ENCODE data around the gene CISD3. TPM values are rescaled to one million over a fixed set of nuclear protein-coding genes. Genes with fewer than 3 reads are reported as not detected.
A peak's percentile ranks its signal among the peaks of the same experiment; 100 is the strongest.

The CISD3 gene
- total RNA-seq, 1 donor from 2014 or later: 18.4 TPM

DNA sequence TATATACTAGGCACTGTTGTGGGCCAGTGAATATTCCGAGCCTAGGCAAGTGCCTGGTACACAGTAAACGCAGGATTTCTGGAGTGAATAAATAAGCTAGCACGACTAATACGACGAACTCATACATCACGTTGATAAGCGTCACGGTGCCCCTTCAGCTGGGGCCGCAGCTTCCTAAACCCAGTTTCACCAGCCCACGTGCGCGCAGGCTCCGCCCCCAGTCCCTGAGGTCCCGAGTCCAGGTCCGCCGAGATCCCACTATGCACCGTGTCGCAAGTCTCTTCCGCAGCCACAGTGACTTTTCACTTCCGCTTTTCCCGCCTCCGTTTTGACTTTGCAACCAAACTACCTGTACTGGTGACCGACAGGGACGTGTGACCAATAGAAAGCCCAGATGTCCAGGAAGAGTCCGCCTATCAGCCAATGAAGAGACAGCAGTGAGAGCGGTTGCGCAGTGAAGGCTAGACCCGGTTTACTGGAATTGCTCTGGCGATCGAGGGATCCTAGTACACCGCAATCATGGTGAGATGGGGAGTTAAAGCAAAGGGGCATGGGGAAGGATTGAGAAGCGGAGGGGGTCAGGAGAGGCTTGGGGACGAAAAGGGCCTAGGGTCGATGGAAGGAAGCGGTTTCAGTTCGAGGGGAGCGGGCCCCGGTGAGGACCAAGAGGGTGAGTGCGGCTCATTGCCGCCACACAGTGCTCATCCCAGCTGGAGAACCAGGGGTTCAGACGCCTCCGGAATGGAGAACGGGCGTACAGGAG is 22.3 kb downstream of the CISD3 start, which contains the start of gene PSMB3:
TSS of gene PSMB3 (plus strand) at position 434 of the 763 bp plus-strand sequence. CDS start at position 520, 86 bp downstream.
- peak within 1 kb of the TSS; percentile 93 for H3K4me3 Mint-ChIP-seq (ENCODE audit: unreplicated experiment)
- H3K36me3 Mint-ChIP-seq (ENCODE audit: low read depth): peaks cover 3% of the 10 kb centered on the region
- peaks cover 39% of the 10 kb centered on the region for H3K4me1 Mint-ChIP-seq (ENCODE audit: low read depth)
- no peaks in the 10 kb centered on the region for H3K27me3 Mint-ChIP-seq (ENCODE audit: low read depth)
- peak within 1 kb of the TSS; percentile 95 for H3K27ac Mint-ChIP-seq (ENCODE audit: unreplicated experiment)
- H3K9me3 Mint-ChIP-seq (ENCODE audit: low read depth): no peaks in the 10 kb centered on the region
- TF ChIP-seq, protein P1, sequence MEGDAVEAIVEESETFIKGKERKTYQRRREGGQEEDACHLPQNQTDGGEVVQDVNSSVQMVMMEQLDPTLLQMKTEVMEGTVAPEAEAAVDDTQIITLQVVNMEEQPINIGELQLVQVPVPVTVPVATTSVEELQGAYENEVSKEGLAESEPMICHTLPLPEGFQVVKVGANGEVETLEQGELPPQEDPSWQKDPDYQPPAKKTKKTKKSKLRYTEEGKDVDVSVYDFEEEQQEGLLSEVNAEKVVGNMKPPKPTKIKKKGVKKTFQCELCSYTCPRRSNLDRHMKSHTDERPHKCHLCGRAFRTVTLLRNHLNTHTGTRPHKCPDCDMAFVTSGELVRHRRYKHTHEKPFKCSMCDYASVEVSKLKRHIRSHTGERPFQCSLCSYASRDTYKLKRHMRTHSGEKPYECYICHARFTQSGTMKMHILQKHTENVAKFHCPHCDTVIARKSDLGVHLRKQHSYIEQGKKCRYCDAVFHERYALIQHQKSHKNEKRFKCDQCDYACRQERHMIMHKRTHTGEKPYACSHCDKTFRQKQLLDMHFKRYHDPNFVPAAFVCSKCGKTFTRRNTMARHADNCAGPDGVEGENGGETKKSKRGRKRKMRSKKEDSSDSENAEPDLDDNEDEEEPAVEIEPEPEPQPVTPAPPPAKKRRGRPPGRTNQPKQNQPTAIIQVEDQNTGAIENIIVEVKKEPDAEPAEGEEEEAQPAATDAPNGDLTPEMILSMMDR (IDR thresholded peaks at IDR 0.05): no peak
- DNase-seq (ENCODE audit: low spot score): peak; percentile 97

GRCh38 chr17:38753071-38753506 is 22.9 kb downstream of the CISD3 start:
- peaks cover 3% of the 10 kb centered on the region for H3K36me3 Mint-ChIP-seq (ENCODE audit: low read depth)
- DNase-seq (ENCODE audit: low spot score): no peak
- no peaks in the 10 kb centered on the region for H3K27me3 Mint-ChIP-seq (ENCODE audit: low read depth)
- H3K4me1 Mint-ChIP-seq (ENCODE audit: low read depth): peaks cover 39% of the 10 kb centered on the region
- H3K9me3 Mint-ChIP-seq (ENCODE audit: low read depth): no peaks in the 10 kb centered on the region
- peak overlapping the region; percentile 93 for H3K4me3 Mint-ChIP-seq (ENCODE audit: unreplicated experiment)
- TF ChIP-seq, protein P1 (IDR thresholded peaks at IDR 0.05): no peak
- peak overlapping the region; percentile 95 for H3K27ac Mint-ChIP-seq (ENCODE audit: unreplicated experiment)

GRCh38 chr17:38761612-38762011 is 31.5 kb downstream of the CISD3 start:
- no peaks in the 10 kb centered on the region for H3K4me1 Mint-ChIP-seq (ENCODE audit: low read depth)
- peaks cover 30% of the 10 kb centered on the region for H3K36me3 Mint-ChIP-seq (ENCODE audit: low read depth)
- H3K27ac Mint-ChIP-seq (ENCODE audit: unreplicated experiment): no peak overlapping the region
- no peaks in the 10 kb centered on the region for H3K9me3 Mint-ChIP-seq (ENCODE audit: low read depth)
- H3K27me3 Mint-ChIP-seq (ENCODE audit: low read depth): no peaks in the 10 kb centered on the region
- no peak overlapping the region for H3K4me3 Mint-ChIP-seq (ENCODE audit: unreplicated experiment)
- TF ChIP-seq, protein P1 (IDR thresholded peaks at IDR 0.05): peak; percentile 70
- no peak for DNase-seq (ENCODE audit: low spot score)

DNA sequence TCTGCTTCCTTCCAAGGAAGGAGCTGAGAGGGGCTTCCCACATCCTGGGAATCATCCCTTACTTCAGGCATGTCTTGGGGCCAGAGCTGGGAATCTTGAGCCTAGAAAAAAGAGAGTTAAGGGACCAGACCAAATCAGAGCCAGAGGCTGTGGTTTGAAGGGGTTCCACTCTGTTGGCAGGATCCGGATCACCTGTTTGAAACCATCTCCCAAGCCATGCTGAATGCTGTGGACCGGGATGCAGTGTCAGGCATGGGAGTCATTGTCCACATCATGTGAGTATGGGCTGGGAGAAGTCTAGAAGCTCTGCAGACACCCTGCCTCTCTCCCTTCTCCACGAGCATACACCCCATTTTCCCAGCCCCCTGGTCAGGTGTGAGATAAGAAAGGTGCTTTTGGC is 32.1 kb downstream of the CISD3 start:
- Mint-ChIP-seq H3K9me3 (ENCODE audit: low read depth) (no peaks in the 10 kb centered on the region), H3K36me3 (ENCODE audit: low read depth) (peaks cover 31% of the 10 kb centered on the region), H3K4me1 (ENCODE audit: low read depth) (no peaks in the 10 kb centered on the region), H3K27me3 (ENCODE audit: low read depth) (no peaks in the 10 kb centered on the region), H3K27ac (ENCODE audit: unreplicated experiment) (peak overlapping the region; percentile 27), H3K4me3 (ENCODE audit: unreplicated experiment) (no peak overlapping the region)
- TF ChIP-seq, protein P1 (IDR thresholded peaks at IDR 0.05): no peak
- no peak for DNase-seq (ENCODE audit: low spot score)

DNA sequence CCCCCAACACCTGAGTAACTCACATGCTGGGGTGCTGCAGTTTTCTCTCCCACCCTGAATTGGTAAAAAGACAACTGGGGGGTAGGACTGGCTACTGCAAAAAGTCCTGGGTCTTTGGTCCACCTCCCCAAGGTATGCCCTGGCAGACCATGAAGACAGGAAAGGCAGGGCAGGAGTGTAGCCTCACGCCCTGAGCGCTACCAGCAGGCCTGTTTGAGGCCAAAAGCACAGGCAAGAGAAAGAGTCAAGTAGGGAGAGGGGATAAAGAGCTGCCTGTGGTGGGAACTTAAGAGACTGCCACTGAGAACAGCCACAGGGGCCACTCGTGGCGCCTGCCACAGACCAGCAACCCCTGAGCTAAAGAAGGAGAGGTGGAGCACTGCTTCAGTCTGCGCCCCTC is 36.2 kb downstream of the CISD3 start:
- DNase-seq (ENCODE audit: low spot score): no peak
- Mint-ChIP-seq H3K27me3 (ENCODE audit: low read depth) (no peaks in the 10 kb centered on the region), H3K4me1 (ENCODE audit: low read depth) (no peaks in the 10 kb centered on the region), H3K4me3 (ENCODE audit: unreplicated experiment) (no peak overlapping the region), H3K9me3 (ENCODE audit: low read depth) (no peaks in the 10 kb centered on the region), H3K27ac (ENCODE audit: unreplicated experiment) (no peak overlapping the region), H3K36me3 (ENCODE audit: low read depth) (peaks cover 39% of the 10 kb centered on the region)
- TF ChIP-seq, protein P1 (IDR thresholded peaks at IDR 0.05): no peak

Data from chondrocyte (in vitro differentiated cells).